Measurements from ENCODE around the gene LRRC55. TPM values are rescaled to one million over a fixed set of nuclear protein-coding genes. Genes with fewer than 3 reads are reported as not detected.

The LRRC55 gene
- total RNA-seq, 1 donor from 2014 or later, result not detected

DNA sequence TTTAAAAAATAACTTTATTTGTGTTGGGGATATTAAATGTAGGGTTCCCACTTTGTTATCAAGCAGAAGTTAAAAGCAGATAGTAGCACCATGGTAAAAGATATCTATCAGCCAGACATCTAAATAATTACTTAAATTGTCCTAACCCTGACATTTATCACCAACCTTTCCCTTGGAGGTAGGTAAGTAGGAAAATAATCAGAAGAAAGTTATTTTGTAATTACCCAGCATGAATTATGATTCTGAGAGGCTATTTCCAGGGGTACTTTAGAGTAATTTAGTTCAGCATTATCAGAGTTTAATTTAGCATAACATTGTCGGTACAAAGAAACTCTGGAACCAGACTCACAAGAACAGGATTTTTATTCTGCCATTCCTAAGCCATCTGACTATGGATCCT lies 23.2 kb upstream of the LRRC55 start:
- no peak overlapping the region for H3K27ac Mint-ChIP-seq (ENCODE audit: unreplicated experiment)
- H3K4me3 Mint-ChIP-seq (ENCODE audit: unreplicated experiment), result no peak overlapping the region
- TF ChIP-seq CTCF (IDR thresholded peaks at IDR 0.05), result no peak
- H3K9me3 Mint-ChIP-seq (ENCODE audit: unreplicated experiment), result no peaks in the 10 kb centered on the region
- DNase-seq (ENCODE audit: extremely low spot score, unreplicated experiment), result no peak
- no peaks in the 10 kb centered on the region for H3K4me1 Mint-ChIP-seq (ENCODE audit: unreplicated experiment)
- no peaks in the 10 kb centered on the region for H3K36me3 Mint-ChIP-seq (ENCODE audit: unreplicated experiment)
- peaks cover 24% of the 10 kb centered on the region for H3K27me3 Mint-ChIP-seq (ENCODE audit: unreplicated experiment)

GRCh38 chr11:57160665-57161064 lies 21.1 kb upstream of the LRRC55 start:
- H3K36me3 Mint-ChIP-seq (ENCODE audit: unreplicated experiment), result no peaks in the 10 kb centered on the region
- H3K27me3 Mint-ChIP-seq (ENCODE audit: unreplicated experiment), result peaks cover 18% of the 10 kb centered on the region
- no peaks in the 10 kb centered on the region for H3K4me1 Mint-ChIP-seq (ENCODE audit: unreplicated experiment)
- H3K4me3 Mint-ChIP-seq (ENCODE audit: unreplicated experiment), result no peak overlapping the region
- no peak for TF ChIP-seq CTCF (IDR thresholded peaks at IDR 0.05)
- H3K27ac Mint-ChIP-seq (ENCODE audit: unreplicated experiment), result no peak overlapping the region
- no peaks in the 10 kb centered on the region for H3K9me3 Mint-ChIP-seq (ENCODE audit: unreplicated experiment)
- no peak for DNase-seq (ENCODE audit: extremely low spot score, unreplicated experiment)

- Mint-ChIP-seq H3K4me3 (ENCODE audit: unreplicated experiment) (no peak overlapping the region), H3K27ac (ENCODE audit: unreplicated experiment) (no peak overlapping the region), H3K36me3 (ENCODE audit: unreplicated experiment) (no peaks in the 10 kb centered on the region), H3K4me1 (ENCODE audit: unreplicated experiment) (no peaks in the 10 kb centered on the region), H3K9me3 (ENCODE audit: unreplicated experiment) (no peaks in the 10 kb centered on the region), H3K27me3 (ENCODE audit: unreplicated experiment) (peaks cover 14% of the 10 kb centered on the region)
- no peak for TF ChIP-seq CTCF (IDR thresholded peaks at IDR 0.05)
- DNase-seq (ENCODE audit: extremely low spot score, unreplicated experiment), result no peak
These were observed 20.4 kb upstream of the LRRC55 start for GRCh38 chr11:57161351-57161750.

DNA sequence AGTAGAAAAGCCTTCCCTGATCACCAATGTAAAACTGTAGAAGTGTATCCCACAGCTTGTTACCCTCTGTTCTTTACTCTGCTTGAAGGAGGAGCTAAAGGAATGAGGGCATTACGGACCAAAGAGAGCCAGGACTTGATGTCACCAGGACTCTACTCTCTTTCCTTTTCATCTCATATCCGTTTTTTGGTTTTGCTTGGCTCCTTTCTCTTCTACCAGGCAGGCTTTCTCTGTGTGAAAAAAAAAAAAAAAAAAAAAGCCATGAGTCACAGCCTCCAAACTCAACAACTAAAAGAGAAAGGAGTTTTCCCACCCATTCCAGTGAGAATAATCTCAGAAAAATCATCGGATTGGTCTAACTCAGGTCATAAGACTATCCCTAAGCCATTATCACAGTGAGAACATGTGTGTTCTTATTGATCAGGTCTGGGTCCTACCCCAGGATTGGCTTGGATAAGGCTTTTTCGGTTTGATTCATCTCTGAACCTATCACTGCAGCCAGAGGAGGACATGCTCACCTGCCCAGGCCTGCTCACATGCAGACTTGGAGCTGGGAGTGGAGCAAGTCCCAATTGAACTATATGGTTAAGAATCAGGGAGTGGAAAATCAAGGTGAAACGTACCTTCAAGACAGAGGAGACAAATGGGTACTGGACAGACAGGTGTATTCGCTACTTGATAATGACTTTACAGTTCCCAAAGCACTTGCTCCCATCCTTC lies 19.4 kb upstream of the LRRC55 start:
- Mint-ChIP-seq H3K27me3 (ENCODE audit: unreplicated experiment) (peaks cover 12% of the 10 kb centered on the region), H3K4me3 (ENCODE audit: unreplicated experiment) (no peak overlapping the region), H3K36me3 (ENCODE audit: unreplicated experiment) (no peaks in the 10 kb centered on the region), H3K27ac (ENCODE audit: unreplicated experiment) (no peak overlapping the region), H3K9me3 (ENCODE audit: unreplicated experiment) (no peaks in the 10 kb centered on the region), H3K4me1 (ENCODE audit: unreplicated experiment) (no peaks in the 10 kb centered on the region)
- TF ChIP-seq CTCF (IDR thresholded peaks at IDR 0.05), result no peak
- DNase-seq (ENCODE audit: extremely low spot score, unreplicated experiment), result no peak

DNA sequence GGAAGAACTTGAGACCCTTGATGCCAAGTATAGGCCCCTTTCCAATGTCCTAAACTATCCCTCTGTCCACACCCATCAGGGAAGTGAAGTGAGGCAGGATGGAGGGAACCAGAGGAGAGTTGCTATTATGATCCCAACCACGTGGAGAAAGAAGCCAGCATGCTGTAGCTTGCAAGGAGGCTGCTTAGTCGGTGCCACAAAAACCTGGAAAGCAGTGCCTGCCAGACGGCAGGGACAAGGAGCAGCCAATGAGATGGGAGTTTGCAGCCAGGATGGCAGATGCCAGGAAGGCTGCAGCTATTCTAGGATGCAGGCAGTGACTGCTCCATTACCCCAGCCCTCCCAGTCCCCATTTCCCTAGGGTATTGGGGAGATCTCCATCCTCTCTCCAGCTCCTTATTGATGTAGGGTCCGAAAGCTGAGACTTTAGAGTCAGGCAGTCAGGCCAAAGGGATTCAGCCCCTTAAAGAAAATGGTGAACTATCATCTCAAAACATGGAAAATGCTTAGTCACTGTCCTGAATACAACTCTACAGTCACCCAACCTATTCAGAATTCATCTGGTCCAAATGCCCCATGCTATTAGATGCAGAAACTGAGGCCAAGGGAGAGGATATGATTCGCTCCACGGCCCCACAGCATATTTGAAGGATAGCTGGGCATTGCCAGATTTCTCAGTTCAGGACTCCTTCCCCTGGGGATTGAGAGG lies 18.4 kb upstream of the LRRC55 start:
- DNase-seq (ENCODE audit: extremely low spot score, unreplicated experiment), result no peak
- H3K36me3 Mint-ChIP-seq (ENCODE audit: unreplicated experiment), result no peaks in the 10 kb centered on the region
- no peak for TF ChIP-seq CTCF (IDR thresholded peaks at IDR 0.05)
- no peak overlapping the region for H3K27ac Mint-ChIP-seq (ENCODE audit: unreplicated experiment)
- no peaks in the 10 kb centered on the region for H3K9me3 Mint-ChIP-seq (ENCODE audit: unreplicated experiment)
- H3K27me3 Mint-ChIP-seq (ENCODE audit: unreplicated experiment), result peaks cover 12% of the 10 kb centered on the region
- H3K4me3 Mint-ChIP-seq (ENCODE audit: unreplicated experiment), result no peak overlapping the region
- no peaks in the 10 kb centered on the region for H3K4me1 Mint-ChIP-seq (ENCODE audit: unreplicated experiment)
